Central memory CD8-positive, alpha-beta T cell (primary cell): ENCODE results near the gene PDRG1.

ENCODE experiments used
- ATAC-seq: fragments of 150-1000 bp; cut with Tn5 transposase; replicated peaks from 2 replicates; pipeline ENCODE4 v1.10.0; 2022; ENCODE audit warnings: mild to moderate bottlenecking, moderate FRiP score, moderate number of reproducible peaks; ENCODE audit not compliant: poor library complexity, severe bottlenecking; ENCODE audit errors: extremely low read depth
- DNase-seq, 2 donors: peaks; one replicate each; pipeline ENCODE4 v3.0.0; 2021; ENCODE audit warnings: low spot score in 2 of 2
- H3K27ac Mint-ChIP-seq: one replicate; pipeline ENCODE4 v1.8.0; 2022; ENCODE audit warnings: low read depth, mild to moderate bottlenecking, moderate library complexity, mixed read lengths
- H3K27me3 Mint-ChIP-seq: one replicate; pipeline ENCODE4 v1.8.0; 2022; ENCODE audit warnings: mixed read lengths
- H3K36me3 Mint-ChIP-seq: one replicate; pipeline ENCODE4 v1.8.0; 2022; ENCODE audit warnings: mild to moderate bottlenecking, moderate library complexity, mixed read lengths; ENCODE audit not compliant: insufficient read depth
- H3K4me1 Mint-ChIP-seq: one replicate; pipeline ENCODE4 v1.8.0; 2022; ENCODE audit warnings: mixed read lengths
- H3K4me3 Mint-ChIP-seq: one replicate; pipeline ENCODE4 v1.8.0; 2022; ENCODE audit warnings: mild to moderate bottlenecking, moderate library complexity, mixed read lengths
- H3K9me3 Mint-ChIP-seq: one replicate; pipeline ENCODE4 v1.8.0; 2022; ENCODE audit warnings: mixed read lengths

Gene PDRG1

GRCh38 chr20:31907046-31907445 is 44.8 kb downstream of the PDRG1 start:
- Mint-ChIP-seq H3K9me3 (no peaks in the 10 kb centered on the region), H3K27ac (no peak overlapping the region), H3K4me3 (no peak overlapping the region), H3K36me3 (no peaks in the 10 kb centered on the region), H3K27me3 (no peaks in the 10 kb centered on the region), H3K4me1 (no peaks in the 10 kb centered on the region)
- ATAC-seq (no peak), DNase-seq (no peak)

GRCh38 chr20:31906001-31906400 is 45.8 kb downstream of the PDRG1 start:
- Mint-ChIP-seq H3K27ac (no peak overlapping the region), H3K27me3 (no peaks in the 10 kb centered on the region), H3K4me1 (no peaks in the 10 kb centered on the region), H3K9me3 (no peaks in the 10 kb centered on the region), H3K36me3 (no peaks in the 10 kb centered on the region), H3K4me3 (no peak overlapping the region)
- ATAC-seq (no peak), DNase-seq (no peak)

DNA sequence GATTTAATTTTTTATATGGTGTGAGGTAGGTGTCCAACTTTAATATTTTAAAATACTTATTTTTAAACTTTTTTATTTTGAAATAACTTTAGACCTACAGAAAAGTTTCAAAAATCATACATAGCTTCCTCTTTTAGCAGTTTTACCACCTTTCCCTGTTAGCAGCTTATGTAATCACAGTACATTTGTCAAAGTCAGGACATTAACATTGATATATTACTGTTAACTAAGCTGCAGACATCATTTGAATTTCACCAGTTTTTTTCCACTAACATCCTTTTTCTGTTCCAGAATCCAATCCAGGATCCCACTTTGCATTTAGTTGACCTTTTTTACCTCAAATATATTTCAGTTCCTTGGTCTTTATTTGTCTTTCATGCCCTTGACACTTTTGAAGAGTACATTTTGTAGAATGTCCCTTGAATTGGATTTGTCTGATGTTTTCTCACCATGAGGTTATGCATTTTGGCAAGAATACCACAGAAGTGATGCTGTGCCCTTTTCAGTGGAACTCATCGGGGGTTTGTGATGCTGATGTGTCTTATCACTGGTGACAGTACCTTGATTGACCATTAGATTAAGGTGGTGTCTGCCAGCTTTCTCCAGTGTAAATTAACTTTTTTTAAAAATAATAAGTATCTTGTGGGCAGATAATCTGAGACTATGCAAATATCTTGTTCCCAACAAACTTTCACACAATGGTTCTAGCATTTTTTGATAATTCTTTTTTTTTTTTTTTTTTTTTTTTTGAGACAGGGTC is 48.0 kb downstream of the PDRG1 start:
- Mint-ChIP-seq H3K4me3 (no peak overlapping the region), H3K27me3 (peaks cover 2% of the 10 kb centered on the region), H3K9me3 (no peaks in the 10 kb centered on the region), H3K4me1 (no peaks in the 10 kb centered on the region), H3K27ac (no peak overlapping the region), H3K36me3 (no peaks in the 10 kb centered on the region)
- ATAC-seq (no peak), DNase-seq (no peak)

DNA sequence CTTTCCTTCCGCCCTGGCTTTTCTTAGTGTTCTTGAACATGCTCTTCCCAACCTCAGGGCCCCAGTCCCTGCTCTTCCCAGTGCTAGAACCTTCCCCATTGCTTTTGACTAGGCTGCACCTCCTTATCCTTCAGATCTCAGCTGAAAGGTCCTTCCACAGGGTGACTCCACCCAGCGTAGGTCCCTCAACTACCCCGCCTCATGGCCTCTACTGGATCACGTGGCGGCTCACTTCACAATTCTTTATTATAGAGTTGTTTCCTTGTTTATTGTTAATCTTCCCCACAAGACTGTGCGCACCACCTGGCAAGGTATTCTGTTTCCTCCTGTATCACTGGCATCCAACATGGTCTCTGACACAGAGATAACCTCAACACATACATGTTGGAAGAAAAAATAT is 50.2 kb downstream of the PDRG1 start:
- ATAC-seq: no peak
- no peak overlapping the region for H3K27ac Mint-ChIP-seq
- peaks cover 14% of the 10 kb centered on the region for H3K27me3 Mint-ChIP-seq
- H3K4me3 Mint-ChIP-seq: no peak overlapping the region
- H3K36me3 Mint-ChIP-seq: no peaks in the 10 kb centered on the region
- H3K4me1 Mint-ChIP-seq: no peaks in the 10 kb centered on the region
- no peak for DNase-seq
- no peaks in the 10 kb centered on the region for H3K9me3 Mint-ChIP-seq

DNA sequence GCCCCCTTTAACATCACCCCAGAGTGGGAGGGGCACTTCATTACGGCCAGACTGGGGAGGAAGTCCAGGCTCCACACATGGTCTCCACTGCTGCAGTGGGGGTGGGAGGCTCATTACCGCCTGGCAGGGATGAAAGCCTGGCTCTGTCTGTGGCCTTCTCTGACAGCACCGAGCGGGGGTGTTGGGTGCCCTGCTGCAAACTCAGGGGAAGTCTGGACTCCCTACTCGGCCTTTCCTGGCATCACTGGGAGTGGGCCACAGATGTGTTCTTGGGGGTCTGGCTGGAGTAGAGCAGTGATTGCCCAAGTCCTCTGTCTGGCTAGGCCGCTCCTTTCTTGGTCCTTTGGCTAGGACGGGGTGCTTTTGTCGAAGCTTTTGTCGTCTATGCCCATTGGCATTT is 54.3 kb downstream of the PDRG1 start:
- Mint-ChIP-seq H3K4me1 (peaks cover 5% of the 10 kb centered on the region), H3K27ac (no peak overlapping the region), H3K9me3 (no peaks in the 10 kb centered on the region), H3K27me3 (peaks cover 33% of the 10 kb centered on the region), H3K4me3 (no peak overlapping the region), H3K36me3 (no peaks in the 10 kb centered on the region)
- ATAC-seq (no peak), DNase-seq (no peak)

GRCh38 chr20:31896049-31896448 is 55.8 kb downstream of the PDRG1 start:
- peaks cover 33% of the 10 kb centered on the region for H3K27me3 Mint-ChIP-seq
- H3K27ac Mint-ChIP-seq: no peak overlapping the region
- no peaks in the 10 kb centered on the region for H3K9me3 Mint-ChIP-seq
- no peaks in the 10 kb centered on the region for H3K36me3 Mint-ChIP-seq
- H3K4me3 Mint-ChIP-seq: no peak overlapping the region
- no peak for DNase-seq
- no peak for ATAC-seq
- peaks cover 5% of the 10 kb centered on the region for H3K4me1 Mint-ChIP-seq

GRCh38 chr20:31894980-31895675 is 56.7 kb downstream of the PDRG1 start:
- ATAC-seq: peak; percentile 68
- Mint-ChIP-seq H3K27me3 (peaks cover 33% of the 10 kb centered on the region), H3K9me3 (no peaks in the 10 kb centered on the region), H3K4me3 (no peak overlapping the region), H3K4me1 (peaks cover 5% of the 10 kb centered on the region), H3K27ac (no peak overlapping the region), H3K36me3 (no peaks in the 10 kb centered on the region)
- DNase-seq: no peak
